NCI-H748 (cell line): Measurements from ENCODE around the gene RIN3.

ENCODE experiments used
- DNase-seq: peaks from one replicate; lab custom pipeline; 2025; ENCODE audit not compliant: unreplicated experiment; lab: John Stamatoyannopoulos, UW

RIN3 gene, protein sequence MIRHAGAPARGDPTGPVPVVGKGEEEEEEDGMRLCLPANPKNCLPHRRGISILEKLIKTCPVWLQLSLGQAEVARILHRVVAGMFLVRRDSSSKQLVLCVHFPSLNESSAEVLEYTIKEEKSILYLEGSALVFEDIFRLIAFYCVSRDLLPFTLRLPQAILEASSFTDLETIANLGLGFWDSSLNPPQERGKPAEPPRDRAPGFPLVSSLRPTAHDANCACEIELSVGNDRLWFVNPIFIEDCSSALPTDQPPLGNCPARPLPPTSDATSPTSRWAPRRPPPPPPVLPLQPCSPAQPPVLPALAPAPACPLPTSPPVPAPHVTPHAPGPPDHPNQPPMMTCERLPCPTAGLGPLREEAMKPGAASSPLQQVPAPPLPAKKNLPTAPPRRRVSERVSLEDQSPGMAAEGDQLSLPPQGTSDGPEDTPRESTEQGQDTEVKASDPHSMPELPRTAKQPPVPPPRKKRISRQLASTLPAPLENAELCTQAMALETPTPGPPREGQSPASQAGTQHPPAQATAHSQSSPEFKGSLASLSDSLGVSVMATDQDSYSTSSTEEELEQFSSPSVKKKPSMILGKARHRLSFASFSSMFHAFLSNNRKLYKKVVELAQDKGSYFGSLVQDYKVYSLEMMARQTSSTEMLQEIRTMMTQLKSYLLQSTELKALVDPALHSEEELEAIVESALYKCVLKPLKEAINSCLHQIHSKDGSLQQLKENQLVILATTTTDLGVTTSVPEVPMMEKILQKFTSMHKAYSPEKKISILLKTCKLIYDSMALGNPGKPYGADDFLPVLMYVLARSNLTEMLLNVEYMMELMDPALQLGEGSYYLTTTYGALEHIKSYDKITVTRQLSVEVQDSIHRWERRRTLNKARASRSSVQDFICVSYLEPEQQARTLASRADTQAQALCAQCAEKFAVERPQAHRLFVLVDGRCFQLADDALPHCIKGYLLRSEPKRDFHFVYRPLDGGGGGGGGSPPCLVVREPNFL

DNA sequence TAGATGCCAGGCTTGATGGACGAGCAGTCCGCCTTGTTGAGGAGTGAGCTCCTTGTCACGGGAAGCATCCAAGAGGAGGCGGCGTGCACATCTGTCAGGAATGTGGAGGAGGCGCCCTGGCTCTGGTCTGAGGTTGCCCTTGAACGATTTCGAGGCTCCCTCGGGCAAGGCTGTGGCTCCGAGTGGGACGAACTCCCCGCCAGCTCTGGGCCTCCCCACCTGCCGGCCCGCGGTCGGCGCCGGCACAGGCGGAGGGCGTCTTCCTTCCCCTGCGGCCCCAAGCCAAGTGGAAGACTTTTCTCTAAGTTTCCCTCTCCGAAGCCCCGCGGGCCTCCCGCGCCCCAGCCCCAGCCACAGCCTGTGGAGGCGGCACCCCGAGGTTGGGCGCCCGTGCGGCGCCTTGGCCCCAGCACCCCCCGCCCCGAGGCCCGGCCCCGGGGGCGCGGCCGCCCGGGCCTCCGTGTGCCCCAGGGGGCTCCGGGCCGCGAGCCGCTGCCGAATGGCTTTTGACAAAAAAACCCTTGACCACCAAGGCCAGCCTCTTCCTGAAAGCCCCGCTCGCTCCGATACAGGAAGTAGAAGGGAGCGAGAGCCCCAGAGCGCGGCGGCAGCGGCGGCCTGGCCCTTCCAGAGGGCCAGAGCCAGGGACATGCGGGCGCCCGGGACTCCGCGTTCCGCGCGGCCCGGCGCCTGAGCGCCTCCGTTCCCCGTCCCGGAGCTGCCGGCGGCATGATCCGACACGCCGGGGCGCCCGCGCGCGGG is at the start of gene RIN3:
Gene RIN3 (plus strand): TSS at position 578 of the 762 bp plus-strand sequence. CDS start 152 bp downstream, at position 730.
- peak; percentile 73 for DNase-seq

DNA sequence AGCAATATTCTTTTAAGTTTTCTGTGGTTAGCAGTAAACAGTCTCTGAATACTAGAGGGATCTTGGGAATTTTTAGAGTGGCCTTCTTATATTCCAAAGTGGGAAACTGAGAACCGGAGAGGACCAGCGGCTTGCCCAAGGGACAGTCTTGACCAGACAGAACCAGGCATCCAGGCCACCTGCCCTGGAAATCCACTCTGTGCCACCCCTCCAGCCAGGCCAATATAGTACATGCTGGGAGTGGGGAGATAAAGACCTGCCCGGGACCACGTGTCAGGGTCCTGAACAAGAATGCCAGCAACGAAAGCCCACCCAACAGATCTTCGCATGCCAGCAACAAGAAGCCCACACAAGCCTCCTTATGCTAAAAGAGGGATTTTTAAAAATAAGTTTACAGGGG is 49.4 kb upstream of the RIN3 start:
- DNase-seq, result no peak

DNA sequence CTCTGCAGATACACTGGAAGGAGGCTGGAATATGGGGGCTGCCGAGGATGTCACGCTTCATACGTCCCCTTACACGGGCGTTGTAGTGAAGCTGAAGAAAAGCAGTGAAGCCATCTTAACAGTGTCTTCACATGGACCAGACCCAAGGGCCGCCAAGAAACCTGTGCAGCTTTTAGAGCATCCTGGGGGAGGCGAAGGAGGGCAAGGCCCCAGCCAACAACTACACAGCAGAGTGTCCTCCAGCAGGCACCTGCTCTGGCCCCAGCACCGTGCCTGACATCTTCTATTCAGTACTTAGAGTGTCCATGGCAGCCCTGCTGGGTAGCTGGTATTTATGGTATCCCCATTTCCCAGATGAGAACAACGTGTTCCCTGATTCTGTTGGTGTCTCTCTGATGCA is 48.9 kb upstream of the RIN3 start:
- no peak for DNase-seq

DNA sequence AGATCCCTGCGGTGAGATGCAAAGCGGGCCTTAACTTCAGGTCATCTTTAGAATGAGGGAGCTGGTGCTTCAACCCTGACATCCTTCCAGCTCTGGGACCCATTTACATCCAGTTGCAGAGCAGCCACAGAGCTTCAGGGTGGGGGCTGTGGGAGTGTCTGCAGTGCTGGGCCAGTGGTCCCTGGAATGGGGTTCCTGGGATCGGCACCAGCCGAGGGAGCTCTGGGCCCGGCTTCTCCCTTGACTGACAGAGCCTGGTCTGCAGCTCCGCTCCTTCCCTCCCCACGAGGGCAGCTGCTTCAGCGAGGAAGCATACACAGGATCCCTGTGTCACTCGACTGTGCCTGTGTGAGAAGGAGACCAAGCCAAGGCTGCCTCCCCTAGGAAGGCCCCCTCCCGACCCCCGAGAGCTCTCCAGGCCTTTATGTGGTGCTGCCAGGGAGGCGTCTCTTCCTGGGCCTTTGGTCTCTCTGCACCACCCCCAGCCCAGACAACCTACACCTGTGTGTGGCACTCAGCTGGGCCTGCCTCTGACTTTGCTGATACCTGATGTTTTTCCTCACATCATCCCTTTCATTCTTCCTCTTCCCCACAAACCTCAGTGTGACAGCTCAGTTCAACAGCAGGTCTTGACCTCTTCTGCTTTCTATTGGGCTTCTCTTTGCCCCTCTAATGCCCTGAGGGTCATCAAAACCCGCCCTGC is 48.1 kb upstream of the RIN3 start:
- no peak for DNase-seq

DNA sequence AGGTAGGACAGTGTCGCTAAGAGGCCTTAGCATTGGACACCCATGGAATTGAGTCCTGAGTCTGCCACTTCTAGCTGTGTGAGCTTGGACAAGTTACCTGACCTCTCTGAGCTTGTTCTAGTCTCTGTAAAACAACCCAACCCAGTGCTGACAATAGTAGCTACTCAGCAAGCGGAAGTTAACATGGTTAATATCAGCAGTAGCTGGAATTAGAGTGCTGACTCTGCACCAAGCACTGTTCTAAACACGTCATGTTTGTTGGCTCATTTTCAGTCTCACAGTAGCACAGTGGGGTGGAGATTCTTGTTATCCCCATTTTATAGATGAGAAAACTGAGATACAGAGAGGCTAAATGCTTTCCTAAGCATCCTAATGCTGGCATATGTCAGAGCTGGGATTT is 47.5 kb upstream of the RIN3 start:
- DNase-seq, result no peak

DNA sequence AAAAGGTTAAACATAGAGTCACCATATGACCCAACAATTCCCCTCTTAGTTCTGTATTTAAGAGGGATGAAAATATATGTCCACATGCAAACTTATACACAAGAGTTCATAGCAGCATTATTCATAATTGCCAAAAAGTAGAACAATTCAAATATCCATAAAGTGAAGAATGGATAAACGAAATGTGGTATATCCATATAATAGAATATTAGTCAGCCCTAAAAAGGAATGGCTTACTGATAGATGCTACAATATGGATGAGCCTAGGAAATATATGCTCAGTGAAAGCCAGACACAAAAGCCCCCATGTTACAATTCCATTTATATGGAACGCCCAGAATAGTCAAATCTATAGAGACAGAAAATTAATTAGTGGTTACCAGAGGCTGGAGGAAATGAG is 44.1 kb upstream of the RIN3 start:
- DNase-seq, result no peak

DNA sequence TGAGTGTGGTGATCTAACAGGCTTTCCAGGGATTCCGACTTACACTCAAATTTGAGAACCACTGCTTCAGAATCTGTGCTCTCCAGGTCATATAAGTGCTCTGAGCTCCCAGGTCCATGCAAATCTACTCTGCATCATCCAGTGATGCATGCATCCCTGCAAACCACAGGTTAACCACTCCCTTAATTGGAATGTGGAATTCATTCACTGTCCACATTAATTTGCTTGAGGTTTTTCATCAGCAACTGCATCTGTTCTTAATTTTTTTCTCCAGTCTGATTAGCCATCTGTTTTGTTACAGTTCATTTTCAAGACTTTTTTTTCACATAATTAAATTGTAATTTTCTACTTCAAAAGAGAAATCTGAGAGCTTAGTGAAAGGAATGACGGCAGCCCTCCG is 43.4 kb upstream of the RIN3 start:
- DNase-seq, result no peak

DNA sequence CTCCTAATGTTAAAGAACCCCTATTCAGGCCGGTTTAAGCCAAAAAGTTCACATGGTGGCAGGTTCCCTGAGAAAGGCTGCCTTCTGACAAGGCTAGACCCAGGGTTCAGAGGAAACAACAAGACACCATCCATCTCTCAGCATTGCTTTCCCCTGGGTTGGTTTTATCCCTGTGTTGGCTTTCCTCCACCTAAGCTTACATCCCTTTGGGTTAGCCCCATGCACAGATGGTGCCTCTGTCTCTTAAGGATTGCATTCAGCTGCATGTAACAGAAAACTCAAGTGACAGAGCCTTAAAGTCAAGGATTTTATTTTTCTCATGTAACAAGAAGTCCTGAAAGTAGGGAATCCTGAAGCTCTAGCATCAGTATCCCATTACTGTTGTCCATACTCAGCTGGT is 42.8 kb upstream of the RIN3 start:
- no peak for DNase-seq

DNA sequence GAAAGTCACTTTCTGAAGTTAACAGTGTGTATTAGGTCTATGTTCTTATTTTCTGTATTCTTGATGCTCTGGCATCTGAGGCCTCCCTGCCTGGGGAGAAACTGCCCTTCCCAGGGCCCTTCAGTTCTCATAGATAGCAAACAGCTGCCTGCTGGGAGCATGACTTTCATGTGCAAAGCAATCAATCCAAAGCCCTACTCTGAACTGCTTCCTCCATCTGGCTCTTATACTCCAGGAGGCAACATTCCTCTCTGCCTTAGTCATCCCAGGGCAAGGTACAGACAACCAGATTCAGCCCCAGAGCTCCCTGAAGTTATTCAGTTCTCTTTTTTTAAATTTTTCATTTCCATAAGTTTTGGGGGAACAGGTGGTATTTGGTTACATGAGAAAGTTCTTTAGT is 41.7 kb upstream of the RIN3 start:
- DNase-seq, result no peak

DNA sequence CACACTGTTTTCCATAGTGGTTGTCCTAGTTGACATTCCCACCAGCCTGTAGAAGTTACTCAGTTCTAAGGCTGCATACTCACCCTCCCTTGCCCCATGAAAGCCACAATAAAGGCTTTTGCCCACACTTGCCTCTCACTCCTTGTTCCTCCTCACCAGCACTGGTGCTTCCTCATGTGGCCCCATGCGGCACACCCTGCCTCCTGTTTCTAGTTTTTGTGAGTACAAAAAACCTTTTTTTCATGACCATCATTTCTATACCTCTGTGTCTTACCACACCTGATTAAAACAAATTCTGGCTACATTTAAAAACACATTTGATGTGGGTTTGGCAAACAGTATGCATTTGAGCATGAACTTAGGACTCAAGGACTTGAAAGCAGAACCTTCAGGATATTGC is 40.7 kb upstream of the RIN3 start:
- no peak for DNase-seq

DNA sequence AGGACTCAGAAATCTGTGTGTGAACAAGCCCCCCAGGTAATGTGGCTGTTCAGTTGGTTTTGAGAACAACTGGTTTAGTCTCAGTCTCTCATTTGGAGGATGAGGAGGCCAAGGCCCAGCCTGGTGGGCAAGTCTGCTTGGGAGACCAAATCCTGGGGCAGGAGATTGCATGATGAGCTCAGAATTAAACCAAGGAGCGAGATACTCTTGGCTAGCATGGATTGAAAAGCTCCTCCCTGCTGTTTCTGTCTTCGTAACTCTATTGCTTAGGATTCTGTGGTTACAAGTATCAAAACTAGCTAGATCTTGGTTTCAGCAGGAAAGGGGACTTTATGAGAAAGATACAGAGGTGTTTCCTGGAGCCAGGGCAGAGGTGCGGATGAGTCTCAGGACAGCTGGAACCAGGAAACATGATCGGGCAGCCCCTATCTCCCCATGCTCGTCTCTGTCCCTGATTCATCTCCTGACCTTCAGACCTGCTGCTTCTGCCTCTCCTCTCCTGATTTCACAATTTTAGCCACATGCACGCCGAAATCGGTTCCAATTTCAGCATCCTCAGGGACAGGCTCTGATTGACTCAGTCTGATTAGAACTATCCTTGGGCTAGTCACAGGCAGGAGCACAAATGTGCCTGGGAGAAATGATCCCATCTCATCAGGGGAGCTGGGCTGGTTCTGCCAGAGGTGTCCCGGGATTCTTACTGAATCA is 40.2 kb upstream of the RIN3 start:
- no peak for DNase-seq

DNA sequence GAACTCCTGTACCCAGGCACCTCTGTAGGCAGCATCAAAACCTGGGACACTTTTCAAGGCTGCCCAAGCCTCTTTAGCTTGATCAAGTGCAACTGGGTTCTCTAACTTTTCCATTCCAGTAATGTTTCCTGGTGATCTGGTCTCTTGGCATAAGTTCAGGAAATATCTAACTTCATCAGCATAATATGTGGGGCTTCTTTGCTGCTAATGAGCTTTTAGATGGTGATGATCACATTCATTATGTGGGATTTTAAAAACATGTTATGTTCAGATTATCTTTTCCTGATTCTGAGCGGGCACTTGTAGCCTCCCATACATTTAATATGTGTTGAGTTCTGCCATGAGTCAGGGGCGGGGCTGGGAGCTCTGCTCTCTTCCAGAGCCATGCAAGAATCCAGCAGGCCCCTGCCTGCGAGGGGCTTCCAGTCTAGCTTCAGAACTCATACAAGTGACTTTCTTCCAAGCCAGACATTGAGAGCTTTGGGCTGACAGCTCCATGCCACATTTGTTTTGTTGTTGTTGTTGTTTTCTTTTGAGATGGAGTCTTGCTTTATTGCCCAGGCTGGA is 39.5 kb upstream of the RIN3 start:
- no peak for DNase-seq

DNA sequence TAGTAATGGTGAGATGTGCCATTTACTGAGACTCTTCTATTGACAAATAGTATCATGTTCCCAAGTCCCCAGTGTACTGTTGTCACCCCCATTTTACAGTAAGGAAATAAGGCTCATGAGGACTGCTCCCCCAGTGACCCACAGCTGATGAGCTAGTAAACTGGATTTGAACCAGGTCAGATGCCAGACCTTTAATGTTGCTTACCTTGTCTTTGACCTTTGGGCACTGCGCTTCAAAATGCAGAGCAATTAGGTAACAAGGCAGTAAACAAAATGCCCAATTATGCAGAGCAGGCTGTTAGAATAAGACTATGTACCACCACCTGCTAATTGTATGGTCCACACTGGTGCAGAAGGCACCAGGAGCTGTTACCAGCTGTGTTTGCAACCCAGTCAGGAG is 38.5 kb upstream of the RIN3 start:
- DNase-seq, result no peak

DNA sequence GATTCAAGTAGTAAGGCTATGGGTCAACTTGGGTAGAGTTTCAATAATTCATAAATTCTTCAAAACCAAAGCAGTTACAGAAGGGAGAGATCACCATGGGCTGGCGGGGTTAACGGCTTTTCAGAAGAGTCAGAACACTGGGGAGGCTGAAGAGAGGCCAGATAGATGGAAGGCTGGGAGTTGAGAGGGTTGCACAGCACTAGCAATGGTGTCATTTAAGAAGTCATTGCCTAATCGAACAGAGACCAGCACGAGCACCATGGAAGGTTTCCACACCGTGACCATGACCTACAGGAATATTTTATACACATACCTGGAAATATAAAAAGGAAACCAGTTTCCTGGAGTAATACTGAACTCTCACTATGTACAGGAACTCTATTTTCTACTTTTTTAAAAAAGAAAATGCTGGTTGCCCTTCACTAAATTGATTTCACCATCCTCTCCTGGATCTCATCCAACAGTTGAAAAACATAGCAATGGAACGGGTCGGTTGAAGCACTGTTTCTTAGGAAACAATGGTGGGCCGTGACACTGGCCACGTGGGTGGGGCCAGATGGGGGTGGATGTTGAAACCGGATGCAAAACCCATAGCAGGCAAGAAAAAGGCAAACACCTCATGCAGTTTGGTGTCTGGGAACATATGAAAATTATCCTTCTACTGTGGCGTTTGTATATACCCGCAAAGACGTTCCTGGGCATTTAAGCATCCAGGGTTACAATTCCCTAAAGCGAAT is 38.0 kb upstream of the RIN3 start:
- DNase-seq, result peak; percentile 62

DNA sequence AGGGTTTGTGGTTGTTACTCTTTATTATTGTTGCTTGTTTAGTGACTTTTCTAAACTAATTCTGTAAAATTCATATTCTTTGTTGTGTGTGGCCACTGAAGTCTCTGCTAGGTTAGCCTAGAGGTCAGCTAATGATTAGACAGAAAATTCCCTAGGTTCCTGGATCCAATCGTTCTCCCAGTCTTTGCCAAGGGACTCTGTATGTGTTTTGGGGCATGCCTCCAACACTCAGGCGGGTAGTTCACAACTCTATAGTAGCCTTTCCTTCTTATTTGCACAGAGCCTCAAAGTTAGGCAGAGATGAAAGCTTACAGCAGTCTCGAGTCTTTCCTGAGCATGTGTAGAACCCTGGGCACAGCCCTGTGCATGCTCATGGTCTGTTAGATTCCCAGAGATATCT is 32.7 kb upstream of the RIN3 start:
- no peak for DNase-seq

DNA sequence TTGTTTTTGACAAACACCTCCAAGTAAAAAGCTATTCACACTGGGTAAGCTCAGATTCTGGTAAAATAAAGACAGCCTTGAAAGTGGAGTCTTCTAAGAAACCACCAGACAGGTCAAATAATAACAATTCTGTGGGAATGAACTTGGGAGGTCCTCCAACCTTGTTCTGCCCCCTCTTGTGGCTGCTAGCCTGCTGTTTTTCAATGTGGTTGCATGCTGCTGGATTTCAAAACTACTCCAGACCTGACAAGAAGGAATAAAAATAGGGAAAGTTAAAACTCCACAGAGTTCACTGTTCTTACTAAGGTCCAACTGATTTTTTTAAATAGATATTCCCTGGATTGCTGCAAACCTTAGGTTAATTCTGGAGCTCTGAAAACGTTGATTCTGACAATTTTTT is 32.2 kb upstream of the RIN3 start:
- DNase-seq, result no peak

DNA sequence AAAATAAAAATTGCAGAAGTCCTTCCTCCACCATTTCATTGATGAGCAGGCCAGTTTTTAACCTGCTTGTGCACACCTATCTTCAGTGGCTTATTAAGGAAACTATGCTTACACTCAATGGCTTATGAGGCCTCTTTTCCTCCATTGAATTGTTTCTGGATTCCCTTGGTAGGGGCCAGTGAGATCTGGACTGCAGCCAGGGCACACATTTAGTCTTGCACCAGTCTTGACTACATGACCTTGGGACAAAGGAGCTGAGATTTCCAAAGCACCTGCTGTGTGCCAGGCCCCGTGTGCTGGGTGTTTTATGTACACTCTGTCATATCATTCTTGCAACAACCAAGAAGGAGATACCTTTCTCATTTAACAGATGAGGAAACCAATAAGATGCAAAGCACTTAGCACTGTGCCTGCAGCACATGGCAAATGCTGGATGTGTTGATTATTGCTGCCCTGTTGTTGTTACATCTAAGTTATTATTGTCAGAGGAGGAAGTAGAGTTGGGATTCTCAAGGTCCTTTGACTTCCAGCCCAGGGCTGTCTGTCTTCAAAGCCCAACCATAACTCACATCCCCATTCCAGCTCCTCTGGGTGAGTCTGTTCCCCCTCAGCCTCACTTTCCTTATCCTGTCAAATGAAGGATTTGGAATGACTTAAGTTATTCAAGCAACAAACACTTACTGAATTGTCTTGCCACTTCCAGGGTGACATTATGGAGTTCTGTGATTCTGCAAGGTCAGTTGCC is 31.6 kb upstream of the RIN3 start:
- DNase-seq, result no peak

DNA sequence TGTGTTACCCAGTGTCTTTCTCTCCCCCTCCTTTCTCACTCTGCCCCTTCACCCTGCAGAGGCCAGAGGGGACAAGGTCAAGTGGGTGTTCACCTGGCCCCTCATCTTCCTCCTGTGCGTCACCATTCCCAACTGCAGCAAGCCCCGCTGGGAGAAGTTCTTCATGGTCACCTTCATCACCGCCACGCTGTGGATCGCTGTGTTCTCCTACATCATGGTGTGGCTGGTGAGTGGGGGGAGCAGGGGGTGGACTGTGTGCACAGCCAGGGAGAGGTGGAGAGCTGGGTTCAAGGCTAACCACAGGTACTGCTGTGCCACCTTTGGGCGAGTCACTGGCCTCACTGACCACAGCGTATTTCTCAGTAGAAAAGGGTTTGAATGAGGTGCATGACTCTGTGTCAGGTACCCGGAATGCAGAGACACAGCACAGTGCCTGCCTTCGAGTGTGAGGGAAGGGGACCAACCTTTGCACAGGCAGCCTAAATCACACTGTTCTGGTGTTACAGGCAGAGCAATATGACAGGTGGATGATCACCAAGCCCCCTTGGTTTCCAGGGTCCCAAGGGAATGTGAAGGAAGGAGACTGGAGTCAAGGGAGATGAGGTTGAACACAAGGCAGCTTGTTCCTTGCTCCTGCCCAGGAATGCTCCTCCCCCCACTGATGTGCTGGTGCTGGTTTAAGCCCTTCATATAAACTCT is 30.8 kb upstream of the RIN3 start:
- DNase-seq, result no peak
